NCI-H748 (cell line): ENCODE data around the gene INVS.
"Not testable (repeated sequence)": the region's sequence is repeated elsewhere in the genome, so short reads cannot be mapped to it uniquely, and the experiment has no call there.

Experiments
- DNase-seq: peaks from one replicate; lab custom pipeline; 2025; ENCODE audit not compliant: unreplicated experiment; lab: John Stamatoyannopoulos, UW

Gene INVS

DNA sequence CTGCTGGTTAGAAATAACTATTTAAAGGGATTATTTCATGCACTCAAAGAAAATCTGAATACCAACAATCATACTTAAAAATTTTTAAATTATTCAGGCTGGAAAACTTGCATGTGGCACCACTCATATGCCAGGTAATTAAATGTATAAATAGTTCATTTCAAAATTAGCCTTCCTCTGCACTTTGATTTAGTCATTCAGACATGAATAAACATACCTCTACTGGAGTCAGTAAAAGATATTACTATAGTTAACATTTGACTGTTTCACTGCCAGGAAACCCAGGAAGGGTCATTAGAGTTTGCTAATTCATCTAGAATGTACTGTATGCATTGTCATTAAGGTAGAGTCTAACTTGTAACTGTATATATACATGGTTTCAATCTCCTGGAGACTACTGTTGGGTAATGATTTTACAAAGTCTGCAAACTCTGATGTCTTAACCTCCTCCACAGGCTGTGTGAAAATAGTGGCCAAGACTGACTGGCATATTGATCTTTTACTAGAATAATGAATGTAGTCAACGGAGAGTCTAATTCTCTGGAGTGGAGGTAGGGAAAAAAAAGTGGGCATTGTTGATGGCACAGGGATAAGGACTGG lies 210.0 kb downstream of the INVS start:
- no peak for DNase-seq

DNA sequence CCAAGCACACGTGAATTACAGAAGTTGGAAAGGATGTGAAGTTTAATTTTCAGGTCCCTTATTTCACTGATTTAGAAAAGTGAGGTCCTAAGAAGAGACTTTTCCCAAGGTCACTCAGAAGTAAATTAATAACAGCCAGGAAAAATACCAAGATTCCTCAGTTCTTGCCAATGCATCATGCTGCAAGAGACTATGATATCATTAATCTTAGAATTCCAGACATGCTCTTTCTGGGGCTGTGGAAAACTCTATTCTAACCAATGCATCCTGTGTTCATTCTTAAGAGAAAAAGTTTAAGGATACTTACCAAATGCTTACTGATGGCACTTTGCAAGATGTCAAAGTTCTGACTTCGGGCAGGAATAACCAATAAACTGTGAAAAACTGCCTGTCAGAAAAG lies 210.9 kb downstream of the INVS start:
- no peak for DNase-seq

DNA sequence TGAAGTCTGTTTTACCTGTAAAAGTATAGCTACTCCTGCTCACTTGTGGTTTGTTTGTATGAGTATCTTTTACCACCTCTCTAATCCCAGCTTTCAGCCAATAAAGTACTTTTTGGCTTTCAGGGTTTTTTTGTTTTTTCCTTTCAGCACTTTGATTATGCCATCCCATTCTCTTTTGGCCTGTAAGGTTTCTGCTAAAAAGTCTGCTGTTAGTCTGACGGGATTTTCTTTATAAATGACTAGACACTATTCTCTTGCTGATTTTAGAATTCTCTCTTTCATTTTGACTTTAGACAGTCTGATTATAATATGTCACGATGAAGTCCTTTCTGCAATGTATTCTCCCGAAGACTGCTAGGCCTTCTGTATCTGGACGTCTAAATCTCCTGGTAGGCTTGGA lies 216.5 kb downstream of the INVS start:
- no peak for DNase-seq

DNA sequence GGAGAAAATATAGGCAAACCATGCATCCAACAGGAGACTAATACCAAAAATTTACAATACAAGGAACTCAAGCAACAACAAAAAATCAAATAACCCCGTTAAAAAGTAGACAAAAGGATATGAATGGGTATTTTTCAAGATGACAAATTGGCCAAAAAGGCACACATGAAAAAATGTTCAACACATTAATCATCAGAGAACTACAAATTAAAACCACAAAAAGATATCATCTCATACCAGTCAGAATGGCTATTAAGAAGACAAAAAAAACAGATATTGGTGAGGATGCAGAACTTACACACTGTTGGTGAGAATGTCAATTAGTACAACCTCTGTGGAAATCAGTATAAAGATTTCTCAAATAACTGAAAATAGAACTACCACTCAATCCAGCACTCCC lies 218.7 kb downstream of the INVS start:
- no peak for DNase-seq

DNA sequence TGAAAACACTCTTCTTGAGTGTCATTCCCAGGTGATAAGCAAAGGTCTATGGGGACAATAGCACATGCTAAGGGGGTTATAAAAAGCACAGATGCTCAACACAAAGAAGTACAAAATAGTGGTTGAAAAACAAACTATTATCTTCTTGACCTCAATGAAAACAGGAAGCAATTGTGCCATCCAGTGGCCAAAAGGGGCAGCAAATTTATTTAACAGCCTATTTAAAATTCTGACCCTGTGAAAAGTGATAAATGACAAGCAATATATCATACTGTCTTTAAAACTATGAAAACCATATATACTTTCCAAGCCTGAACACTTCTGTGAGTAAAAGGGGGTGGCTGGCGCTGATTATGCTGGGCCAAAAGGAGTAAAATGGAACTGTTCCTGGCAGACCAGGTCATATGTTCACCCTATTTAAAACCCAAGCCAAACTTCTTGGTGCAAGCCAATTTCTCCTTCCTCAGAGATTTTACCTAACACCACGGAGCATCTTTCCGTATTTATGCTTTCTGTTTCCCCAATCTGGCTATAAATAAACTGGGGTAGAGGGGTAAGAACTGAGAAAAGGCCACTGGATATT lies 224.0 kb downstream of the INVS start:
- DNase-seq = peak; percentile 72

DNA sequence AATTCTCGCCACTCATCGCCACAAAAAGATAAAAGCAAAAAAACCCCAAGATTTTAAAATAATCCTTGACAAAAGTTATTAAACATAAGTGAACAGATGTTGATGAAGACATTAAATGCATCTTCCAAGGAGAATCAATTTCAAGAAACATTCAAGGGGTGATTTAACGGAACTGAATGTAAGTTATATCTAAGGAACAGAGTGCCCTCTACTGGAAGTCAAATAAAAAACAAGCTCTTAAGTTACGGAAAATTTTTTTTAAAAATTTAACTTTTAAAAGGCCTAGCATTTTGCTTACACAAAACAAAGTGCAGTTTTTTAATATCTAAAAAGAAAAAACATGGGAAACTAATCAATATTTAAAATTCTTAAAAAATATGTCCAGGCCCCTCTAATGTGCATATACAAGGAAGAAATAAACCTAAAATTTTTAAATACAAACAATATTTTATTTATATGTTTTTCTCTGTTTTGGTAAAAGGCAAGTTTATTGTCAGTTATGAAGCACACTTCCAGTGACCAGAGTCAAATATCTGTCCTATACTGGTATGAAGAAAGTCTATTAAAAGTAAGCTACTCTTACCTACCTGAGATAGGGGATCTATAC lies 225.7 kb downstream of the INVS start:
- peak; percentile 32 for DNase-seq

DNA sequence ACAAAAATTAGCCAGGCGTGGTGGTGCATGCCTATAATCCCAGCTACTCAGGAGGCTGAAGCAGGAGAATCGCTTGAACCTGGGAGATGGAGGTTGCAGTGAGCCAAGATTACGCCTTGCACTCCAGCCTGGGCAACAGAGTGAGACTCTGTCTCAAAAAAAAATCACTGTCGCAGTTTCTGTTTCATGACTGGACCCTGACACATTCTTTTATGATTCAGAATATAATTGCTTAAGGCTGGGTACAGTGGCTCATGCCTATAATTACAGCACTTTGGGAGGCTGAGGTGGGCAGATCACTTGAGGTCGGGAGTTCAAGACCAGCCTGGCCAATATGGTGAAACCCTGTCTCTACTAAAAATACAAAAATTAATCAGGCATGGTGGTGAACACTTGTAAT lies 239.7 kb downstream of the INVS start:
- not testable (repeated sequence) for DNase-seq

DNA sequence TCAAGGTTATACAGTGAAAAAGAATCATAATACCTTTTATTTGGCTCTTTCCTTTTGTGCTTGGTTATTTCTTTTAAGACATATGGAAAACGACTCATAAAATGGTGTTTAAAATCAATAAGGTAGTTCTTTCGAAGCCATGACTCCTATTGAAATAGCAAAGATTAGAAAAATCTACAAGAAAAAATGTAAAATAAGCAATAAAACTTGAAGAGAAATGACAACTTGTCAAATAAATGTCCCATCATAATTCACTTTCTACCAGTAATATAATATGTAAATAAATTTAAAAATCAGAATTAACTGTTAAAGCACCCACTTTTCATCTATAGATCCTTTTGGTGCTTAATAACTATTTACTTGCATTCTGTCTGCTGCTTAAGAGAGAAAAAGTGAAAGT lies 241.2 kb downstream of the INVS start:
- DNase-seq = no peak

DNA sequence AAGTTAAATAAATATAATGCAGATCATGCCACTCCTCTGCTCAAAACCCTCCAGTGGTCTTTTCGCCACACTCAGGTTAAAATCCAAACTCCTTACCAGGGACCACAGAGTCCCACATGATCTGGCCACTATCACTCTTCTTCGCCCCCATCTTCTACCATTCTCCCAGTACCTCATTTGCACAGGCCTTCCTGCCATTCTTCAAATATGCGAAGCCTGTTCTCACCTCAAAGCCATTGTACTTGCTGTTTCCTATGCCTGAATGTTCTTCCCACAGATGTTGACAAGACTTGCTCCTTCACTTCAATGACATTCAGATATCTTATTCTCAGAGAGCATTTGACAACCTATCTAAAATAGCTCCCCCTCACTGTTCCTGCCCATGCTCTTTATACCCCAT lies 242.8 kb downstream of the INVS start:
- no peak for DNase-seq

DNA sequence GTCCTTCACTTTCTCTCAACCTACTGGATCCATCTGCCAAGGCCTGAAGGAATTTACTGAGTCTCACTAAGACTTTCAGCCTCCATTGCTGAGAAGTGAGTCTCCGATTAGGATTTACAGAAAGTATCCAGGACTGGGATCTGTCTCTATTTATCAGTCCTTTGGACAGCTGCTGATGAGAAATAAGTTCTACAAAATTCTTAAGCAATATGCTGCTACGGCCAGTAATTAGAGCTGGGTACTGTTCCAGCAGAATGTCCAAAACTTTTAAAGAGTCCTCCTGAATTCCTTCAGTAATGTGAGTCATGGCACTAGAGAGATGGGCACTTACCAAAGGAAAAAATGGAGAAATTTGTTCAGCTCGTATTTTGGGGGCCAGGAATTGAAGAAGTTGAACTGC lies 247.8 kb downstream of the INVS start:
- no peak for DNase-seq

DNA sequence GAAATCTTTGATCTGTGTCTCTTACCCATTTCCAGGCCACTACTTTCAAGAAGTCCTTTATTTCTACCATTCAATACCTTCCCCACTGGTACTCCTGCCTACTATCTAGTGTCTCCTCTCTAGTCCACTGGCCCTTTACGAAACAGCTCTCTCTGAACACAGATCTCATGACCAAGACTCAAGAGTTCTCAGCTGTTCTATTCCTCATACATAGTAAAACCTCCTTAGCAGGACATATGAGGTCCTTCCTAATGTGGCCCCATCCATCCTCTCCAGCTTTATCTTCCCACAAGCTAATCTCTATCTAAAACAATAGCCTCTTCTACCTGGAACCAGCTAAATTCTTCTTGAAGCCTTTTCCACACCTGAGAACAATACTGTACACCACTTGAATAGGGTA lies 251.1 kb downstream of the INVS start:
- no peak for DNase-seq
